ENCODE results near the gene PSKH1.

DNA sequence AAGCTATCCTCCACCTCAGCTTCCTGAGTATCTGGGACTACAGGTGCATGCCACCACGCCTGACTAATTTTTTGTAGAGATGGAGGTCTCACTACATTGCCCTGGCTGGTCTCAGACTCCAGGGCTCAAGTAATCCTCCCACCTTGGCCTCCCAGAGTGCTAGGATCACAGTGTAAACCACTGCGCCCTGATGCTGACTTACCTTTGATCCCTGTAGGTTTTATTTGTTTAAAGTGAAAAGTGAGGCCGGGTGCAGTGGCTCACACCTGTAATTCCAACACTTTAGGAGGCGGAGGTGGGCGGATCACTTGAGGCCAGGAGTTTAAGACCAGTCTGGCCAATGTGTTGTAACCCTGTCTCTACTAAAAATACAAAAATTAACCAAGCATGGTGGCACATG lies 8.7 kb downstream of the PSKH1 start:
- TF ChIP-seq EGR1 (IDR thresholded peaks at IDR 0.05) (no peak), NFIC (IDR thresholded peaks at IDR 0.05) (no peak), EP300 (IDR thresholded peaks at IDR 0.05; ENCODE audit: borderline replicate concordance) (no peak), TAF1 (IDR thresholded peaks at IDR 0.05; ENCODE audit: low read depth) (no peak), CEBPB (IDR thresholded peaks at IDR 0.05) (no peak), RAD21 (IDR thresholded peaks at IDR 0.05; ENCODE audit: low read depth) (no peak)
- TF ChIP-seq, protein P1, sequence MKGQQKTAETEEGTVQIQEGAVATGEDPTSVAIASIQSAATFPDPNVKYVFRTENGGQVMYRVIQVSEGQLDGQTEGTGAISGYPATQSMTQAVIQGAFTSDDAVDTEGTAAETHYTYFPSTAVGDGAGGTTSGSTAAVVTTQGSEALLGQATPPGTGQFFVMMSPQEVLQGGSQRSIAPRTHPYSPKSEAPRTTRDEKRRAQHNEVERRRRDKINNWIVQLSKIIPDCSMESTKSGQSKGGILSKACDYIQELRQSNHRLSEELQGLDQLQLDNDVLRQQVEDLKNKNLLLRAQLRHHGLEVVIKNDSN (IDR thresholded peaks at IDR 0.05), result no peak
- TF ChIP-seq, protein P2, sequence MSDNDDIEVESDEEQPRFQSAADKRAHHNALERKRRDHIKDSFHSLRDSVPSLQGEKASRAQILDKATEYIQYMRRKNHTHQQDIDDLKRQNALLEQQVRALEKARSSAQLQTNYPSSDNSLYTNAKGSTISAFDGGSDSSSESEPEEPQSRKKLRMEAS (IDR thresholded peaks at IDR 0.05), result no peak
- TF ChIP-seq, protein P3, sequence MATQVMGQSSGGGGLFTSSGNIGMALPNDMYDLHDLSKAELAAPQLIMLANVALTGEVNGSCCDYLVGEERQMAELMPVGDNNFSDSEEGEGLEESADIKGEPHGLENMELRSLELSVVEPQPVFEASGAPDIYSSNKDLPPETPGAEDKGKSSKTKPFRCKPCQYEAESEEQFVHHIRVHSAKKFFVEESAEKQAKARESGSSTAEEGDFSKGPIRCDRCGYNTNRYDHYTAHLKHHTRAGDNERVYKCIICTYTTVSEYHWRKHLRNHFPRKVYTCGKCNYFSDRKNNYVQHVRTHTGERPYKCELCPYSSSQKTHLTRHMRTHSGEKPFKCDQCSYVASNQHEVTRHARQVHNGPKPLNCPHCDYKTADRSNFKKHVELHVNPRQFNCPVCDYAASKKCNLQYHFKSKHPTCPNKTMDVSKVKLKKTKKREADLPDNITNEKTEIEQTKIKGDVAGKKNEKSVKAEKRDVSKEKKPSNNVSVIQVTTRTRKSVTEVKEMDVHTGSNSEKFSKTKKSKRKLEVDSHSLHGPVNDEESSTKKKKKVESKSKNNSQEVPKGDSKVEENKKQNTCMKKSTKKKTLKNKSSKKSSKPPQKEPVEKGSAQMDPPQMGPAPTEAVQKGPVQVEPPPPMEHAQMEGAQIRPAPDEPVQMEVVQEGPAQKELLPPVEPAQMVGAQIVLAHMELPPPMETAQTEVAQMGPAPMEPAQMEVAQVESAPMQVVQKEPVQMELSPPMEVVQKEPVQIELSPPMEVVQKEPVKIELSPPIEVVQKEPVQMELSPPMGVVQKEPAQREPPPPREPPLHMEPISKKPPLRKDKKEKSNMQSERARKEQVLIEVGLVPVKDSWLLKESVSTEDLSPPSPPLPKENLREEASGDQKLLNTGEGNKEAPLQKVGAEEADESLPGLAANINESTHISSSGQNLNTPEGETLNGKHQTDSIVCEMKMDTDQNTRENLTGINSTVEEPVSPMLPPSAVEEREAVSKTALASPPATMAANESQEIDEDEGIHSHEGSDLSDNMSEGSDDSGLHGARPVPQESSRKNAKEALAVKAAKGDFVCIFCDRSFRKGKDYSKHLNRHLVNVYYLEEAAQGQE (IDR thresholded peaks at IDR 0.05; ENCODE audit: low read depth), result no peak

Data from Ishikawa (cell line).